HUDEP-2 (cell line): ENCODE measurements around the gene TOPORS.

Experiments used
- DNase-seq, 76 experiments: peaks; one replicate each; lab custom pipeline; 2025; ENCODE audit not compliant: unreplicated experiment in 76 of 76; lab: John Stamatoyannopoulos, UW

Gene TOPORS

GRCh38 chr9:32516241-32516640 is 36.1 kb downstream of the TOPORS start:
- no peak for DNase-seq

GRCh38 chr9:32508728-32509127 is 43.7 kb downstream of the TOPORS start:
- no peak for DNase-seq

GRCh38 chr9:32503008-32503407 is 49.4 kb downstream of the TOPORS start:
- no peak for DNase-seq

- DNase-seq, result no peak
Measured at GRCh38 chr9:32502464-32502863, 49.9 kb downstream of the TOPORS start.

GRCh38 chr9:32501868-32502267 is 50.5 kb downstream of the TOPORS start:
- no peak for DNase-seq

- DNase-seq, result no peak
Measured at GRCh38 chr9:32500768-32501167, 51.6 kb downstream of the TOPORS start.

GRCh38 chr9:32497921-32498320 is 54.5 kb downstream of the TOPORS start:
- no peak for DNase-seq

- no peak for DNase-seq
Measured at GRCh38 chr9:32490601-32491000, 61.8 kb downstream of the TOPORS start.
